ENCODE results near the gene ATXN7L1.

GRCh38 chr7:105637755-105638154, 238.6 kb downstream of the ATXN7L1 start:
- TF ChIP-seq SIN3A (IDR thresholded peaks at IDR 0.05; ENCODE audit: borderline replicate concordance, low read depth, low read length): no peak
- TF ChIP-seq MXI1 (IDR thresholded peaks at IDR 0.05; ENCODE audit: low read depth, low read length): no peak
- TF ChIP-seq CTCF (IDR thresholded peaks at IDR 0.05): no peak
- TF ChIP-seq ZBTB33 (IDR thresholded peaks at IDR 0.05; ENCODE audit: borderline replicate concordance, low read depth): no peak
- TF ChIP-seq RFX5 (IDR thresholded peaks at IDR 0.05; ENCODE audit: low read length): no peak
- no peak for TF ChIP-seq SMC3 (IDR thresholded peaks at IDR 0.05; ENCODE audit: low read depth, low read length)
- no peak for TF ChIP-seq JUND (IDR thresholded peaks at IDR 0.05)
- TF ChIP-seq TCF12 (IDR thresholded peaks at IDR 0.05): no peak
- no peak for TF ChIP-seq GABPA (IDR thresholded peaks at IDR 0.05; ENCODE audit: low read depth)
- no peak for TF ChIP-seq CHD2 (IDR thresholded peaks at IDR 0.05; ENCODE audit: low read length, partially characterized antibody)
- no peak for TF ChIP-seq RAD21 (IDR thresholded peaks at IDR 0.05; ENCODE audit: low read length)
- no peak for TF ChIP-seq EP300 (IDR thresholded peaks at IDR 0.05; ENCODE audit: borderline replicate concordance in 1 of 2, low read depth in 1 of 2, low read length in 1 of 2)

Measured in SK-N-SH (cell line).